Caco-2 (cell line): Measurements from ENCODE around the gene SLC2A11. TPM values are rescaled to one million over a fixed set of nuclear protein-coding genes. Genes with fewer than 3 reads are reported as not detected.

ENCODE experiments used
- BruUV-seq: library from RNA; stranded (reverse); fragments of 400-500 nt; replicated peaks from 2 replicates; lab custom pipeline; 2021; lab: Mats Ljungman, UMichigan
- CTCF ChIA-PET: fragments of 300-600 bp; sonication (Branson Sonifier 250); formaldehyde crosslinking; loops from one replicate; lab custom pipeline; 2022; ENCODE audit warnings: antibody characterized with exemption; lab: Charles Lee
- POLR2A ChIA-PET: fragments of 300-600 bp; sonication (Branson Sonifier 250); formaldehyde crosslinking; loops from one replicate; lab custom pipeline; 2022; ENCODE audit warnings: antibody characterized with exemption; lab: Charles Lee
- DNase-seq, 2 experiments: peaks; one replicate each; pipeline versions ENCODE4 v3.0.0 to v3.0.0-alpha.2; 2020 to 2022
- H3K27me3 ChIP-seq: replicated peaks from 2 replicates; pipeline ENCODE4 v1.6.0; 2011; ENCODE audit warnings: low read length; ENCODE audit not compliant: control insufficient read depth, insufficient read depth
- H3K36me3 ChIP-seq: 2 replicates; pipeline ENCODE4 v1.5.1; 2011; ENCODE audit warnings: low read length; ENCODE audit not compliant: control insufficient read depth, insufficient read depth
- H3K4me1 ChIP-seq: fragments of 250-450 bp; sonication (Bioruptor Pico); 2 replicates; pipeline ENCODE4 v1.5.1; 2020; ENCODE audit warnings: mild to moderate bottlenecking
- H3K4me3 ChIP-seq: 2 replicates; pipeline ENCODE4 v1.5.1; 2011; ENCODE audit warnings: low read depth, mild to moderate bottlenecking, control low read depth, low read length
- H3K9me3 ChIP-seq: fragments of 250-450 bp; sonication (Bioruptor Pico); 2 replicates; pipeline ENCODE4 v1.5.1; 2020; ENCODE audit warnings: mild to moderate bottlenecking, moderate library complexity
- H3K27ac Mint-ChIP-seq: one replicate; pipeline ENCODE4 v1.8.0; 2022; ENCODE audit warnings: mixed read lengths; ENCODE audit not compliant: unreplicated experiment
- H3K27me3 Mint-ChIP-seq: one replicate; pipeline ENCODE4 v1.8.0; 2022; ENCODE audit warnings: mixed read lengths; ENCODE audit not compliant: insufficient read depth, unreplicated experiment
- H3K36me3 Mint-ChIP-seq: one replicate; pipeline ENCODE4 v1.8.0; 2022; ENCODE audit warnings: mild to moderate bottlenecking, mixed read lengths; ENCODE audit not compliant: insufficient read depth, unreplicated experiment
- H3K4me1 Mint-ChIP-seq: one replicate; pipeline ENCODE4 v1.8.0; 2022; ENCODE audit warnings: low read depth, mixed read lengths; ENCODE audit not compliant: unreplicated experiment
- H3K4me3 Mint-ChIP-seq: one replicate; pipeline ENCODE4 v1.8.0; 2022; ENCODE audit warnings: mild to moderate bottlenecking, moderate library complexity, mixed read lengths; ENCODE audit not compliant: unreplicated experiment
- H3K9me3 Mint-ChIP-seq: one replicate; pipeline ENCODE4 v1.8.0; 2022; ENCODE audit warnings: mixed read lengths; ENCODE audit not compliant: unreplicated experiment
- intact Hi-C: fragments of 100-400 bp; cut with micrococcal nuclease; formaldehyde crosslinking; loops from one replicate; pipeline ENCODE4 v1.10.0; 2022; ENCODE audit not compliant: unreplicated experiment
- total RNA-seq: library from RNA; stranded (reverse); gene quantifications from 2 replicates; pipeline ENCODE4 v1.2.3, GENCODE V29; 2022
- TF ChIP-seq, protein P1 (sequence below), 2 experiments: fragments of 200-600 bp in 1 of 2; IDR thresholded peaks; 1 replicate in 1 of 2; 2 replicates in 1 of 2; pipeline versions ENCODE4 v1.5.1 to v1.8.0; 2011 to 2022; ENCODE audit warnings: antibody characterized with exemption in 1 of 2, control low read depth in 1 of 2, inconsistent platforms in 1 of 2, low read depth in 1 of 2, low read length in 1 of 2, mild to moderate bottlenecking in 1 of 2, moderate library complexity in 1 of 2; ENCODE audit not compliant: insufficient read depth in 1 of 2, severe bottlenecking in 1 of 2, unreplicated experiment in 1 of 2

SLC2A11 gene
- total RNA-seq, 1 experiment from 2014 or later = 32.4 TPM

- peaks cover 19% of the 10 kb centered on the region for H3K4me1 ChIP-seq
- BruUV-seq = no TSS peak
- Mint-ChIP-seq H3K4me1 (peaks cover 13% of the 10 kb centered on the region), H3K36me3 (peaks cover 47% of the 10 kb centered on the region), H3K4me3 (peak within 1 kb of the TSS; percentile 94), H3K27ac (peak within 1 kb of the TSS; percentile 98), H3K9me3 (peaks cover 1% of the 10 kb centered on the region), H3K27me3 (no peaks in the 10 kb centered on the region)
- H3K9me3 ChIP-seq = no peaks in the 10 kb centered on the region
- H3K27me3 ChIP-seq = no peaks in the 10 kb centered on the region
- intact Hi-C loops = loop anchor here (1.0 to 5.0 kb wide), 4 partner anchors 15 to 45 kb away; partner anchors contain the start of gene SLC2A11
- TF ChIP-seq, protein P1, sequence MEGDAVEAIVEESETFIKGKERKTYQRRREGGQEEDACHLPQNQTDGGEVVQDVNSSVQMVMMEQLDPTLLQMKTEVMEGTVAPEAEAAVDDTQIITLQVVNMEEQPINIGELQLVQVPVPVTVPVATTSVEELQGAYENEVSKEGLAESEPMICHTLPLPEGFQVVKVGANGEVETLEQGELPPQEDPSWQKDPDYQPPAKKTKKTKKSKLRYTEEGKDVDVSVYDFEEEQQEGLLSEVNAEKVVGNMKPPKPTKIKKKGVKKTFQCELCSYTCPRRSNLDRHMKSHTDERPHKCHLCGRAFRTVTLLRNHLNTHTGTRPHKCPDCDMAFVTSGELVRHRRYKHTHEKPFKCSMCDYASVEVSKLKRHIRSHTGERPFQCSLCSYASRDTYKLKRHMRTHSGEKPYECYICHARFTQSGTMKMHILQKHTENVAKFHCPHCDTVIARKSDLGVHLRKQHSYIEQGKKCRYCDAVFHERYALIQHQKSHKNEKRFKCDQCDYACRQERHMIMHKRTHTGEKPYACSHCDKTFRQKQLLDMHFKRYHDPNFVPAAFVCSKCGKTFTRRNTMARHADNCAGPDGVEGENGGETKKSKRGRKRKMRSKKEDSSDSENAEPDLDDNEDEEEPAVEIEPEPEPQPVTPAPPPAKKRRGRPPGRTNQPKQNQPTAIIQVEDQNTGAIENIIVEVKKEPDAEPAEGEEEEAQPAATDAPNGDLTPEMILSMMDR (IDR thresholded peaks at IDR 0.05; ENCODE audit: insufficient read depth in 1 of 2, low read depth in 1 of 2, low read length in 1 of 2, severe bottlenecking in 1 of 2, unreplicated experiment in 1 of 2) = peak; percentile 83 to 85
- CTCF ChIA-PET = interaction anchor here (0.5 to 2.2 kb wide), 17 partner anchors 9 to 822 kb away, joined by 3 to 45 read pairs (median 5); partner anchors contain the start of gene SLC2A11
- POLR2A ChIA-PET = interaction anchor here (0.5 to 2.1 kb wide), 12 partner anchors 8 to 252 kb away, joined by 3 to 45 read pairs (median 4); partner anchors contain the start of genes MMP11 and SLC2A11
- DNase-seq = peak; percentile 97 to 99
- peaks cover 12% of the 10 kb centered on the region for H3K36me3 ChIP-seq
- peak within 1 kb of the TSS; percentile 84 for H3K4me3 ChIP-seq
These were observed 36.5 kb downstream of the SLC2A11 start, which contains the start of gene MIF for GRCh38 chr22:23893945-23894709. Gene MIF (plus strand): TSS chr22:23894383. CDS start chr22:23894475, 92 bp downstream.

DNA sequence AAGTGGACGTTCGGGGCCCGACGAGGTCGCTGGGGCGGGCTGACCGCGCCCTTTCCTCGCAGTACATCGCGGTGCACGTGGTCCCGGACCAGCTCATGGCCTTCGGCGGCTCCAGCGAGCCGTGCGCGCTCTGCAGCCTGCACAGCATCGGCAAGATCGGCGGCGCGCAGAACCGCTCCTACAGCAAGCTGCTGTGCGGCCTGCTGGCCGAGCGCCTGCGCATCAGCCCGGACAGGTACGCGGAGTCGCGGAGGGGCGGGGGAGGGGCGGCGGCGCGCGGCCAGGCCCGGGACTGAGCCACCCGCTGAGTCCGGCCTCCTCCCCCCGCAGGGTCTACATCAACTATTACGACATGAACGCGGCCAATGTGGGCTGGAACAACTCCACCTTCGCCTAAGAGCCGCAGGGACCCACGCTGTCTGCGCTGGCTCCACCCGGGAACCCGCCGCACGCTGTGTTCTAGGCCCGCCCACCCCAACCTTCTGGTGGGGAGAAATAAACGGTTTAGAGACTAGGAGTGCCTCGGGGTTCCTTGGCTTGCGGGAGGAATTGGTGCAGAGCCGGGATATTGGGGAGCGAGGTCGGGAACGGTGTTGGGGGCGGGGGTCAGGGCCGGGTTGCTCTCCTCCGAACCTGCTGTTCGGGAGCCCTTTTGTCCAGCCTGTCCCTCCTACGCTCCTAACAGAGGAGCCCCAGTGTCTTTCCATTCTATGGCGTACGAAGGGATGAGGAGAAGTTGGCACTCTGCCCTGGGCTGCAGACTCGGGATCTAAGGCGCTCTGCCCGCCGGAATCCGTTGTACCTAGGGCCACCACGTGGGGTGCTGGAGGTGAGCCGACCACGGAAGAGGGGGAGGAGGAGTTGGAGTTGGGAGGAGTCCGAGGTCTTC is 37.3 kb downstream of the SLC2A11 start:
- POLR2A ChIA-PET = interaction anchor here (0.5 to 2.1 kb wide), 9 partner anchors 14 to 251 kb away, joined by 3 to 45 read pairs (median 5); partner anchors contain the start of gene SLC2A11
- Mint-ChIP-seq H3K27me3 (no peaks in the 10 kb centered on the region), H3K9me3 (peaks cover 9% of the 10 kb centered on the region), H3K4me1 (peaks cover 13% of the 10 kb centered on the region), H3K27ac (peak overlapping the region; percentile 98), H3K4me3 (peak overlapping the region; percentile 94), H3K36me3 (peaks cover 50% of the 10 kb centered on the region)
- H3K4me3 ChIP-seq = peak overlapping the region; percentile 84
- no peaks in the 10 kb centered on the region for H3K27me3 ChIP-seq
- intact Hi-C loops = loop anchor here (1.0 to 5.0 kb wide), 4 partner anchors 14 to 44 kb away; partner anchors contain the start of gene SLC2A11
- CTCF ChIA-PET = interaction anchor here (0.5 to 2.2 kb wide), 14 partner anchors 10 to 823 kb away, joined by 3 to 45 read pairs (median 7); partner anchors contain the start of gene SLC2A11
- peaks cover 12% of the 10 kb centered on the region for H3K36me3 ChIP-seq
- BruUV-seq = TSS peak; percentile 88
- peaks cover 19% of the 10 kb centered on the region for H3K4me1 ChIP-seq
- peak; percentile 82 to 83 for DNase-seq
- TF ChIP-seq, protein P1 (IDR thresholded peaks at IDR 0.05; ENCODE audit: insufficient read depth in 1 of 2, low read depth in 1 of 2, low read length in 1 of 2, severe bottlenecking in 1 of 2, unreplicated experiment in 1 of 2) = peak in 1 of 2 experiments; percentile 70
- H3K9me3 ChIP-seq = 0 out of 2 replicates have a peak, but pooled peaks cover 1% of the 10 kb centered on the region
